OCI-LY3 (cell line): Measurements from ENCODE around the gene TMEM132C.

Experiments
- H2AFZ ChIP-seq: fragments of 200-600, 300-600 bp; shearing (Covaris generic); 2 replicates; pipeline ENCODE4 v1.6.0; 2014; ENCODE audit warnings: antibody characterized with exemption, low read depth, low read length
- H3K27ac ChIP-seq: fragments of 200-600, 300-600 bp; sonication (generic); 2 replicates; pipeline ENCODE4 v1.5.1; 2014; ENCODE audit warnings: mild to moderate bottlenecking, low read length, moderate library complexity, mixed read lengths
- H3K27me3 ChIP-seq: fragments of 200-600, 300-600 bp; sonication (generic); 2 replicates; pipeline ENCODE4 v1.6.1; 2014; ENCODE audit warnings: low read depth, low read length, mixed read lengths
- H3K36me3 ChIP-seq: fragments of 200-600, 300-600 bp; sonication (generic); replicated peaks from 2 replicates; pipeline ENCODE3; 2014; ENCODE audit warnings: low read depth, low read length, mixed read lengths
- H3K4me1 ChIP-seq: fragments of 300-600, 200-600 bp; sonication (generic); 2 replicates; pipeline ENCODE4 v1.6.1; 2014; ENCODE audit warnings: low read length, mixed read lengths
- H3K4me2 ChIP-seq: fragments of 200-600, 300-600 bp; sonication (generic); 2 replicates; pipeline ENCODE4 v1.6.1; 2014; ENCODE audit warnings: low read length, mixed read lengths
- H3K4me3 ChIP-seq: fragments of 300-600, 200-600 bp; sonication (generic); 2 replicates; pipeline ENCODE4 v1.5.1; 2014; ENCODE audit warnings: antibody characterized with exemption, mild to moderate bottlenecking, low read length, moderate library complexity
- H3K79me2 ChIP-seq: fragments of 300-600, 200-600 bp; shearing (Covaris generic); 2 replicates; pipeline ENCODE4 v1.6.1; 2014; ENCODE audit warnings: mild to moderate bottlenecking, low read length, mixed read lengths
- H3K9ac ChIP-seq: fragments of 300-600, 200-600 bp; shearing (Covaris generic); 2 replicates; pipeline ENCODE4 v1.6.0; 2014; ENCODE audit warnings: mild to moderate bottlenecking, low read length, moderate library complexity
- H3K9me3 ChIP-seq: fragments of 200-600, 300-600 bp; shearing (Covaris generic); 2 replicates; pipeline ENCODE4 v1.6.1; 2014; ENCODE audit warnings: low read length, mixed read lengths; ENCODE audit not compliant: insufficient read depth
- H4K20me1 ChIP-seq: fragments of 200-600, 300-600 bp; sonication (generic); 2 replicates; pipeline ENCODE4 v1.6.1; 2016; ENCODE audit warnings: low read length, mixed read lengths; ENCODE audit not compliant: insufficient read depth
- EZH2phosphoT487 ChIP-seq: fragments of 200-600 bp; shearing (Covaris generic); IDR thresholded peaks from 2 replicates; pipeline ENCODE4 v1.6.1; 2018; ENCODE audit warnings: antibody characterized with exemption, mixed run types, low read depth
- TF ChIP-seq, protein P1 (sequence below): fragments of 200-600, 300-600 bp; sonication (generic); IDR thresholded peaks from 2 replicates; pipeline ENCODE4 v1.5.1; 2014; ENCODE audit warnings: antibody characterized with exemption, low read length, low read depth

The TMEM132C gene

DNA sequence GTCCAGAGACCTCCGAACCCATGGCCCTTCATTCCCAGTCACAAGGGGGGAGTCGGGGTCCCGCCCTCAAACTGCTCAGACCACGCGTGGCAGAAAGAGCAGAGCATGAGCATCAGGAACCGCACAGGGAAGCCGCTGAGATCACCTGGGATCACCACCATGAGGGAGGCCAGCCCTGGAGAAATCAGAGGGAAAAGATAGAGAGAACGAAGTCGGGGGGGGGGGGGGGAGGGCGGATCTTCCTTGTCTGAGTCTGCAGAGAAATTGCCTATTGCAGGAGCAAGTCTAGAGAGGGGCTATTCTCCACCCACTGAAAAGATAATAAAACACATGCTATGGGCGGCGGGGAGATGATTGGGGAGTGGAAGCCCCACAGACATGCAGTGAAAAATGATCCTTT, 884 bp upstream of the TMEM132C start:
- no peak overlapping the region for H3K4me3 ChIP-seq
- H3K36me3 ChIP-seq, result no peaks in the 10 kb centered on the region
- no peak overlapping the region for H2AFZ ChIP-seq
- TF ChIP-seq, protein P1, sequence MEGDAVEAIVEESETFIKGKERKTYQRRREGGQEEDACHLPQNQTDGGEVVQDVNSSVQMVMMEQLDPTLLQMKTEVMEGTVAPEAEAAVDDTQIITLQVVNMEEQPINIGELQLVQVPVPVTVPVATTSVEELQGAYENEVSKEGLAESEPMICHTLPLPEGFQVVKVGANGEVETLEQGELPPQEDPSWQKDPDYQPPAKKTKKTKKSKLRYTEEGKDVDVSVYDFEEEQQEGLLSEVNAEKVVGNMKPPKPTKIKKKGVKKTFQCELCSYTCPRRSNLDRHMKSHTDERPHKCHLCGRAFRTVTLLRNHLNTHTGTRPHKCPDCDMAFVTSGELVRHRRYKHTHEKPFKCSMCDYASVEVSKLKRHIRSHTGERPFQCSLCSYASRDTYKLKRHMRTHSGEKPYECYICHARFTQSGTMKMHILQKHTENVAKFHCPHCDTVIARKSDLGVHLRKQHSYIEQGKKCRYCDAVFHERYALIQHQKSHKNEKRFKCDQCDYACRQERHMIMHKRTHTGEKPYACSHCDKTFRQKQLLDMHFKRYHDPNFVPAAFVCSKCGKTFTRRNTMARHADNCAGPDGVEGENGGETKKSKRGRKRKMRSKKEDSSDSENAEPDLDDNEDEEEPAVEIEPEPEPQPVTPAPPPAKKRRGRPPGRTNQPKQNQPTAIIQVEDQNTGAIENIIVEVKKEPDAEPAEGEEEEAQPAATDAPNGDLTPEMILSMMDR, result no peak
- TF ChIP-seq EZH2phosphoT487, result no peak
- H3K27ac ChIP-seq, result no peak overlapping the region
- no peaks in the 10 kb centered on the region for H3K9me3 ChIP-seq
- no peaks in the 10 kb centered on the region for H3K4me1 ChIP-seq
- H4K20me1 ChIP-seq, result no peaks in the 10 kb centered on the region
- H3K79me2 ChIP-seq, result no peaks in the 10 kb centered on the region
- H3K27me3 ChIP-seq, result no peaks in the 10 kb centered on the region
- H3K4me2 ChIP-seq, result no peak overlapping the region
- H3K9ac ChIP-seq, result no peak overlapping the region

DNA sequence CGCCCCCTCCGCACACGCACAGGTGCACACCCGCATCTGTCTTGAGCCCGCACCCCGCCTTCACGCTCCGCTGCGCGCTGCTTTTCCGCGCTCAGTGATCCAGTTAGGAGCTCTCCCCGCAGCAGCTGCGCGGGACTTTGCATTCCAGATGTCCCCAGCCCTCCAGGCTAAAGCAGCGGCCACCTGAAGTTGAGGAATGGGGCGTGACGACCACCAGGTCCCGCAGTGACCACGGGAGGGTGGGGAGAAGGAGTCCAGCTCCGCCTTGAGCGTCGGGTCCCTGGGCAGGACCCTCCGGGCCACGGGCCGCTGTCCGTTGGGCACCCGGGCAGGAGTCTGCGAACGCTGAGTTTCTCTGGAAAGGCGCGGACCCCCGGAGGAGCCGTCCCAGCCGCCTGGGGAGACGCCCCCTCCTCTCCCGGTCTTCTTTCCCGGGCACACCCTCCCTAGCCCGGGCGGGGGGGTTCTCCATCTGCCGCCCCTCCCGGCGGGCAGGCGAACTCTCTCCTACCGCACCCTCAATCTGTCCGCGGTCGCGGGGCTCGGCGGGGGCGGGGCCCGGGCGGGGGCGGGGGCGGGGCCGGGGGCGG, 334 bp upstream of the TMEM132C start:
- TF ChIP-seq, protein P1, result no peak
- TF ChIP-seq EZH2phosphoT487, result no peak
- H3K9ac ChIP-seq, result no peak overlapping the region
- H3K27ac ChIP-seq, result no peak overlapping the region
- H3K4me1 ChIP-seq, result no peaks in the 10 kb centered on the region
- no peaks in the 10 kb centered on the region for H3K9me3 ChIP-seq
- H4K20me1 ChIP-seq, result no peaks in the 10 kb centered on the region
- H3K27me3 ChIP-seq, result no peaks in the 10 kb centered on the region
- H3K4me3 ChIP-seq, result no peak overlapping the region
- H2AFZ ChIP-seq, result no peak overlapping the region
- no peaks in the 10 kb centered on the region for H3K36me3 ChIP-seq
- H3K79me2 ChIP-seq, result no peaks in the 10 kb centered on the region
- no peak overlapping the region for H3K4me2 ChIP-seq

DNA sequence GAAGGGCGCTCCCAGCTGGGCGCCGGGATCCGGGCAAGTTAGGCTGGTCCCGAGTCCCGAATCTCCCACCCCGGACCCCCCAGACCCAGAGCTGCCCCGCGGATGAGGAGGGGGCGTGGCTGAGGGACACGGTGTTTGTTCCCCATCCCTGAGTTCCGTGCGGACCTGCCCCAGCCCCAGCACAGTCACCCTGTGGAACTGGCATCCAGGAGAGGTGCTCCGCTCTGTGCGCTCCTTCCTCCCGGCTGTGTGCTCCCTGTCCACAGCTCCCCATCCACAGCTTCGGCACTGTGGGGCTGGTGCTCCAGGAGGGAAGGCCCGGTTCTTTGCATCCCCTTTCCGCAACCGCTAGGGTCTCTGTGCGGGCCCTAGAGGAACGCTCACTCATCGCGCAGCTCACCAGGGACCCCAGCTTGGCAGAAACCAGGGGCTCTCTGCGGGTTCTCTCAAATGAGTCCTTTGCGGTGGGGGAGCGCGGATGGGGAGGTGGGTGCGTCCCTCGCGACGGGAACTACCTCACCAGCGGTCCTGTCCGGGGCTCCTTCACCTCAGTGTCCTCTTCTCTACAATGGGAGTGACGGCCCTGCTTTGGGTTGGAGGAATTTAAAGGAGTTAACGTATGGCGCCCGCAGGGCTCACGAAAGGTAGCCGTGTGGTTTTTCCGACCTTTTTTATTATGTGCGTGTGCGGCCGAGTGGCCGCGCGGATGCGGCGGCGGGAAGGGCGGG, 845 bp downstream of the TMEM132C start:
- H4K20me1 ChIP-seq, result no peaks in the 10 kb centered on the region
- H3K27me3 ChIP-seq, result no peaks in the 10 kb centered on the region
- H2AFZ ChIP-seq, result no peak overlapping the region
- H3K9ac ChIP-seq, result no peak overlapping the region
- H3K4me3 ChIP-seq, result no peak overlapping the region
- no peak overlapping the region for H3K27ac ChIP-seq
- H3K4me2 ChIP-seq, result no peak overlapping the region
- H3K4me1 ChIP-seq, result no peaks in the 10 kb centered on the region
- no peaks in the 10 kb centered on the region for H3K79me2 ChIP-seq
- no peaks in the 10 kb centered on the region for H3K36me3 ChIP-seq
- no peak for TF ChIP-seq EZH2phosphoT487
- TF ChIP-seq, protein P1, result no peak
- no peaks in the 10 kb centered on the region for H3K9me3 ChIP-seq

DNA sequence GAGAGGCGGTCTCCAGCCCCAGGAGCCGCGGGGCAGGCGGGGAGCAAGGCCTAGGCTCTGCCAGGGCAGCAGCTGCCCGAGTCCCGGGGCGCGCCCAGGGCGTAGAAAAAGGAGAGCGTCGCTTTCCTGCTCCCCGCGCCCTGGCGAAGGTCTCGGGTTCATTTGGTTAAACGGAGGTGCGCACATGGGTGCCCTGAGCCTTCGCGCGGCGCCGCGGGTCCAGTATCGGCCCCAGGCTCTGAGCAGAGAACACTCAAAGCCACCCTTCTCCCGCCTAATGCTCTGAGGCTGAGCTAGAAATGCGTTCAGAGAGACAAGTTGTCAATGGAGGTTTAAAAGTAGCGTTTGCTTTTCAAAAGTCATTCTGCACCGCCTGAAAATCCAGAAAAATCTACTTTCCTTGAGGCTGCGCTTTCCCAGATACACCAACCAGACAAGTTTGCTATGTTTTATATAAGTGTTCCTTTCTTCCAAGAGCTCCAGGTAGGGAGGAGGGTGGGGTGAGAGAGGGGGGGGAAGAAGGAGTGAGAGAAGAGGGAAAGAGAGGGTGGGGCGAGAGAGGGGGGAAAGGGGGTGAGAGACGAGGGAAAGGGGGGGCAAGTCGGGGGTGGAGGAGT, 1.5 kb downstream of the TMEM132C start:
- Histone ChIP-seq H3K4me1 (no peaks in the 10 kb centered on the region), H3K4me3 (no peak overlapping the region), H3K27ac (no peak overlapping the region), H3K36me3 (no peaks in the 10 kb centered on the region), H3K9ac (no peak overlapping the region), H2AFZ (no peak overlapping the region), H3K27me3 (no peaks in the 10 kb centered on the region), H3K79me2 (no peaks in the 10 kb centered on the region), H3K4me2 (no peak overlapping the region), H4K20me1 (no peaks in the 10 kb centered on the region), H3K9me3 (no peaks in the 10 kb centered on the region)
- no peak for TF ChIP-seq EZH2phosphoT487
- TF ChIP-seq, protein P1, result no peak
